ENCODE results near the gene IL15. TPM values are rescaled to one million over a fixed set of nuclear protein-coding genes. Genes with fewer than 3 reads are reported as not detected.
A peak's percentile ranks its signal among the peaks of the same experiment; 100 is the strongest.

The IL15 gene
- polyA plus RNA-seq, 2 of the 4 experiments (the other 2 are of a cell fraction), result 14.1 to 32.3 TPM

DNA sequence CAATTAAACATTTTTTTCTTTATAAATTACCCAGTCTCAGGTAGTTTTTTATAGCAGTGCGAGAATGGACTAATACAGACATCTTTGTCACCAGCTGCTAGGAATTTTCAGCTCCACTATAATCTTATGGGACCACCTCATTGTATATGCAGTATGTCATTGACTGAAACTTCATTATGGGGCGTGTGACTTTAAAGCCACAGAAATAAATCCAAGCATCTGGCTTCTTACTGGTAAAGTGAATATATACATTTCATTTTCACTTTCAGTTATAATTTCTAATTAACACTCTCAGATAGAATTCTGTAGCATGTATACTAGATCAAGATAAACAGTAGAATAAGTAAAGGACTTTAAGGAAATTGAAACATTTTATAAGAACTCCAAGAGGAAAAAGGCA lies 21.9 kb downstream of the IL15 start:
- Histone ChIP-seq H3K9me3 (no peaks in the 10 kb centered on the region), H3K4me2 (no peak overlapping the region), H3K4me3 (no peak overlapping the region), H3K27ac (peak overlapping the region; percentile 5 to 64; a peak in 3 of 6 replicates), H3K4me1 (peaks cover 32% of the 10 kb centered on the region; the same call in 2 of the 3 replicates)
- FAIRE-seq (no peak), DNase-seq (ENCODE audit: low read depth in 1 of 2, low spot score in 1 of 2) (no peak), ATAC-seq (no peak)
- POLR2A ChIA-PET, result no interaction called here
- 94% methylated on average over 2 of the region's 2 CpGs for WGBS (ENCODE audit: missing lambda C conversion rate)
- CTCF ChIA-PET, result no interaction called here
- TF ChIP-seq FOSL2 (IDR thresholded peaks at IDR 0.05) (no peak), FOSL2 (CRISPR knock-in tag; IDR thresholded peaks at IDR 0.05) (no peak), HEYL (CRISPR knock-in tag; IDR thresholded peaks at IDR 0.05) (no peak), ESRRA (IDR thresholded peaks at IDR 0.05; ENCODE audit: borderline replicate concordance, low read length) (no peak), REST (IDR thresholded peaks at IDR 0.05) (no peak), HOXB13 (CRISPR knock-in tag; IDR thresholded peaks at IDR 0.05; ENCODE audit: low read depth) (no peak), CBX8 (IDR thresholded peaks at IDR 0.05) (no peak)
- TF ChIP-seq, protein P1, sequence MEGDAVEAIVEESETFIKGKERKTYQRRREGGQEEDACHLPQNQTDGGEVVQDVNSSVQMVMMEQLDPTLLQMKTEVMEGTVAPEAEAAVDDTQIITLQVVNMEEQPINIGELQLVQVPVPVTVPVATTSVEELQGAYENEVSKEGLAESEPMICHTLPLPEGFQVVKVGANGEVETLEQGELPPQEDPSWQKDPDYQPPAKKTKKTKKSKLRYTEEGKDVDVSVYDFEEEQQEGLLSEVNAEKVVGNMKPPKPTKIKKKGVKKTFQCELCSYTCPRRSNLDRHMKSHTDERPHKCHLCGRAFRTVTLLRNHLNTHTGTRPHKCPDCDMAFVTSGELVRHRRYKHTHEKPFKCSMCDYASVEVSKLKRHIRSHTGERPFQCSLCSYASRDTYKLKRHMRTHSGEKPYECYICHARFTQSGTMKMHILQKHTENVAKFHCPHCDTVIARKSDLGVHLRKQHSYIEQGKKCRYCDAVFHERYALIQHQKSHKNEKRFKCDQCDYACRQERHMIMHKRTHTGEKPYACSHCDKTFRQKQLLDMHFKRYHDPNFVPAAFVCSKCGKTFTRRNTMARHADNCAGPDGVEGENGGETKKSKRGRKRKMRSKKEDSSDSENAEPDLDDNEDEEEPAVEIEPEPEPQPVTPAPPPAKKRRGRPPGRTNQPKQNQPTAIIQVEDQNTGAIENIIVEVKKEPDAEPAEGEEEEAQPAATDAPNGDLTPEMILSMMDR (IDR thresholded peaks at IDR 0.05), result no peak

DNA sequence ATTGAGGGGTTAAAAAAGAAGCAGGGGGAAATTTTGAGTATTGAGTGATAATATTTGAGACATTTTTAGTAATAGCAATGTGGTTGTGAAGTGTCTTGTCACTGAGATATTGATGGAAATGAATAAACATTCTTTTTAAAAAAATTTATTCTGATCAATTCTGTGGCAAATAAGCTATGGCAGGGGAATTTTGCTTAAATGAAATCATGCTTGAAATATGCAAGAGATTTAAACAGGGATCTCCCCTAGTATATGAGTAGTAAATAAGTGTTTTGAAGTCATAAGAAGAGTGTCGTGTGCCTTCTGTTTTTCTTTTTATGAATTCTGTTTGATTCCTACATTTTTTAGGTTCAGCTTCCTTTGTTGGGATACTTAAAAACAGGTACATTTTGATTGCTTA lies 23.2 kb downstream of the IL15 start:
- ATAC-seq (no peak), DNase-seq (ENCODE audit: low read depth in 1 of 2, low spot score in 1 of 2) (no peak), FAIRE-seq (no peak)
- TF ChIP-seq TP53 (CRISPR knock-in tag; IDR thresholded peaks at IDR 0.05) (no peak), REST (IDR thresholded peaks at IDR 0.05) (no peak), SREBF2 (IDR thresholded peaks at IDR 0.05) (no peak), ZSCAN20 (CRISPR knock-in tag; IDR thresholded peaks at IDR 0.05) (no peak), BHLHE40 (IDR thresholded peaks at IDR 0.05; ENCODE audit: low read depth, low read length) (no peak)
- WGBS (ENCODE audit: missing lambda C conversion rate), result 37% methylated on average over 1 of the region's 1 CpG
- ChIA-PET CTCF (interaction anchor here (1.0 kb wide), 1 partner anchor 314 kb away, joined by 3 read pairs; no protein-coding TSS in a partner anchor), POLR2A (no interaction called here)
- Histone ChIP-seq H3K4me3 (no peak overlapping the region), H3K4me2 (no peak overlapping the region), H3K27ac (no peak overlapping the region), H3K9me3 (no peaks in the 10 kb centered on the region), H3K4me1 (peaks cover 30% of the 10 kb centered on the region)

DNA sequence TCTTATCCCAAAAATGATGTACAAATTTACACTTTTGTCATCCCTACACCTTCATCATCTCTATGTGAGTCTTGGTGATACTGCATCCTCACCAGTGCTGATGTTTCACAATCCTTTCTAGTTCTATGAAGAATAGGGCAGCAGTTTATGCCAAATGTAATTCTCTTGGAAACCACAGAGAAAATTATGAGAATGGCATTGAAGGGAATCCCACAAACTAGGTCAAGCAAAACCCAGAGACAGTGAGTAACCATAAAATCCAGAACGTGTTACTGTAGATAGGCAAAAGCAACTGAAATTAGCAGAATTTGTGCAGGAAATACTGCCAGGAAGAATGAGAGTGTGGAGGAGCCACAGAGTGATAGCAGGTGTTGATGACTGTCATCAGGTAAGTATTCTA lies 24.5 kb downstream of the IL15 start:
- H3K4me1 ChIP-seq, result peaks cover 27% of the 10 kb centered on the region
- H3K9me3 ChIP-seq, result no peaks in the 10 kb centered on the region
- FAIRE-seq (no peak), DNase-seq (ENCODE audit: low read depth in 1 of 2, low spot score in 1 of 2) (no peak), ATAC-seq (no peak)
- H3K4me2 ChIP-seq, result no peak overlapping the region
- WGBS (ENCODE audit: missing lambda C conversion rate), result 83% methylated on average over 1 of the region's 1 CpG
- ChIA-PET CTCF (no interaction called here), POLR2A (no interaction called here)
- H3K4me3 ChIP-seq, result no peak overlapping the region
- no peak overlapping the region for H3K27ac ChIP-seq
- no peak for TF ChIP-seq EP300 (IDR thresholded peaks at IDR 0.05)
- no peak for TF ChIP-seq NFE2L2 (conservative IDR thresholded peaks at IDR 0.05; ENCODE audit: low read length)
- TF ChIP-seq, protein P2, sequence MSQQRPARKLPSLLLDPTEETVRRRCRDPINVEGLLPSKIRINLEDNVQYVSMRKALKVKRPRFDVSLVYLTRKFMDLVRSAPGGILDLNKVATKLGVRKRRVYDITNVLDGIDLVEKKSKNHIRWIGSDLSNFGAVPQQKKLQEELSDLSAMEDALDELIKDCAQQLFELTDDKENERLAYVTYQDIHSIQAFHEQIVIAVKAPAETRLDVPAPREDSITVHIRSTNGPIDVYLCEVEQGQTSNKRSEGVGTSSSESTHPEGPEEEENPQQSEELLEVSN (IDR thresholded peaks at IDR 0.05; ENCODE audit: borderline replicate concordance, low read depth), result no peak
- no peak for TF ChIP-seq RAD21 (conservative IDR thresholded peaks at IDR 0.05 in 1 of 2, IDR thresholded peaks at IDR 0.05 in 1 of 2)
- no peak for TF ChIP-seq GATA3 (IDR thresholded peaks at IDR 0.05; ENCODE audit: borderline replicate concordance)
- TF ChIP-seq TFCP2L1 (CRISPR knock-in tag; IDR thresholded peaks at IDR 0.05), result no peak
- no peak for TF ChIP-seq SMC3 (IDR thresholded peaks at IDR 0.05)
- TF ChIP-seq RARB (CRISPR knock-in tag; IDR thresholded peaks at IDR 0.05), result no peak
- no peak for TF ChIP-seq TP53 (CRISPR knock-in tag; IDR thresholded peaks at IDR 0.05)
- TF ChIP-seq SREBF2 (IDR thresholded peaks at IDR 0.05), result no peak
- TF ChIP-seq, protein P3, sequence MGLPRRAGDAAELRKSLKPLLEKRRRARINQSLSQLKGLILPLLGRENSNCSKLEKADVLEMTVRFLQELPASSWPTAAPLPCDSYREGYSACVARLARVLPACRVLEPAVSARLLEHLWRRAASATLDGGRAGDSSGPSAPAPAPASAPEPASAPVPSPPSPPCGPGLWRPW (IDR thresholded peaks at IDR 0.05), result no peak
- TF ChIP-seq RNF2 (IDR thresholded peaks at IDR 0.05; ENCODE audit: borderline replicate concordance, low read depth), result no peak
- TF ChIP-seq ZSCAN20 (CRISPR knock-in tag; IDR thresholded peaks at IDR 0.05), result no peak
- TF ChIP-seq, protein P4, sequence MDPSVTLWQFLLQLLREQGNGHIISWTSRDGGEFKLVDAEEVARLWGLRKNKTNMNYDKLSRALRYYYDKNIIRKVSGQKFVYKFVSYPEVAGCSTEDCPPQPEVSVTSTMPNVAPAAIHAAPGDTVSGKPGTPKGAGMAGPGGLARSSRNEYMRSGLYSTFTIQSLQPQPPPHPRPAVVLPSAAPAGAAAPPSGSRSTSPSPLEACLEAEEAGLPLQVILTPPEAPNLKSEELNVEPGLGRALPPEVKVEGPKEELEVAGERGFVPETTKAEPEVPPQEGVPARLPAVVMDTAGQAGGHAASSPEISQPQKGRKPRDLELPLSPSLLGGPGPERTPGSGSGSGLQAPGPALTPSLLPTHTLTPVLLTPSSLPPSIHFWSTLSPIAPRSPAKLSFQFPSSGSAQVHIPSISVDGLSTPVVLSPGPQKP (IDR thresholded peaks at IDR 0.05; ENCODE audit: low read depth, low read length), result no peak
- no peak for TF ChIP-seq CEBPB (IDR thresholded peaks at IDR 0.05)

All from A549 (cell line).